Myocyte (in vitro differentiated cells): ENCODE measurements around the gene TOP2B. TPM values are rescaled to one million over a fixed set of nuclear protein-coding genes. Genes with fewer than 3 reads are reported as not detected.
A peak's percentile ranks its signal among the peaks of the same experiment; 100 is the strongest.

ENCODE experiments used
- DNase-seq: peaks from one replicate; pipeline ENCODE4 v3.0.0-alpha.2; 2012; ENCODE audit warnings: low read depth
- total RNA-seq: library from RNA; depleted of rRNA; stranded (reverse); fragments of >200 nt; gene quantifications from 2 replicates; pipeline ENCODE4 v1.2.3, GENCODE V29; 2014

TOP2B gene
- total RNA-seq, 1 donor from 2014 or later = 85.6 TPM

DNA sequence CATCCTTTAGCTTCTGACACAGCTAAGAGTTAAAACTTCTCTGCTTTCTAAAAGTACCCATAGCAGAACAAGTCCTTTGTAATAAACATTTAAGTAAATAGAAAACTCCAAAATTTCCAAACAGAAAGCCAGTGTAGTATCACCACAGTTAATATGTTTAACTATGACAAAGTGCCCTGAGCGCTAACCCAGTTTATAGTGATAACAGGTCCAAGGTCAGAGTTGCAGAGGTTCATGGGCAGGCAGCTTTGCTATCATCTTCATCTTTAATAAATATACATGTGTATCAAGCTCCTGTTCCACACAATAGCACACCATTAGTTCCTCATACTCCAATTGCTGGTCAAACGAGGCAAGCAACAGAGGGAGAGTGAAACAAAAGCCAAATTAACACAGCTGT is 12.4 kb upstream of the TOP2B start:
- DNase-seq = no peak

DNA sequence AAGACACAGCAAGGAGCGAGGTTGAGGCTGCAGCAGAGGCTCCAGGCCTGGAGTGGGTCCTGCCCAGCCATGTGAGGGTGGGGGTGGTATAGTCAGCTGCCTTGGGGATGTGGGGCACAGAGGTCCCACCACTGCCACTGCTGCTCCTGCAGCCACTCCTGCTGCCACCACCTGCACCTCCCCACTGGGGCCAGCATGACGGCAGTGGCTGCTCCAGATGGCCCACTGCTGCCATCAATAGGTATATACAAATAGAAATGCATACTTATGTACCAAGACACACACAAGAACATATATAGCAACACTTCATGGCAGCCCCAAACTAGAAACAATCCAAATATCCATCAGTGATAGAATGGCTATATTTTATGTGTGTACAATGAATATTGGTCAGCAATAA is 10.0 kb upstream of the TOP2B start:
- no peak for DNase-seq

DNA sequence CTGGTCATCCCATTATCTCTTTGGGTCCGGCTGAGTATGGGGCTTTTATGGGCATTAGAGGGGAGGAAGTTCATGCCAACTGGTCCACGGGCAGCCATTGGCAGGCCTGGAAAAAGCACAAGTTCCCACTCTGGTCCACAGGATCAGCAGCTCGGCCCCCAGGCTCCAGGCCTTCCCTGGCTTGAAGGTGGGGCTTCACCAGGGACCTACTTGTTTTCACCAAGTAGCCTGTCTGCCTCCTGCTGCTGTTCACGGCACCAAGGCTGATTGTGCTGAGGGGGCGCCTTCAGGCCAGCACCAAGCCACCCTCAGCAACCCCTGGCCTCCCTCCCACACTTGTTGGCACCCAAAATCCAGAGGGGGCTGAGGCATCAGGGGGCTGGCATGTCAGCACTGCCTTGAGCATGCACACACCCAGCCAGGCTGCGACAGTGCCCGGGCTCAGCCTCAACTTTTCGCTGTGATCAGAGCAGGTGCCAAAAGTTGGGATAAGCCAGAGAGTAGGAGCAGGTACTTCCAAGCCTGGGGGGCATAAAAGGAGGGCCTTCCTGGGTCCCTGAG is 9.1 kb upstream of the TOP2B start:
- no peak for DNase-seq

DNA sequence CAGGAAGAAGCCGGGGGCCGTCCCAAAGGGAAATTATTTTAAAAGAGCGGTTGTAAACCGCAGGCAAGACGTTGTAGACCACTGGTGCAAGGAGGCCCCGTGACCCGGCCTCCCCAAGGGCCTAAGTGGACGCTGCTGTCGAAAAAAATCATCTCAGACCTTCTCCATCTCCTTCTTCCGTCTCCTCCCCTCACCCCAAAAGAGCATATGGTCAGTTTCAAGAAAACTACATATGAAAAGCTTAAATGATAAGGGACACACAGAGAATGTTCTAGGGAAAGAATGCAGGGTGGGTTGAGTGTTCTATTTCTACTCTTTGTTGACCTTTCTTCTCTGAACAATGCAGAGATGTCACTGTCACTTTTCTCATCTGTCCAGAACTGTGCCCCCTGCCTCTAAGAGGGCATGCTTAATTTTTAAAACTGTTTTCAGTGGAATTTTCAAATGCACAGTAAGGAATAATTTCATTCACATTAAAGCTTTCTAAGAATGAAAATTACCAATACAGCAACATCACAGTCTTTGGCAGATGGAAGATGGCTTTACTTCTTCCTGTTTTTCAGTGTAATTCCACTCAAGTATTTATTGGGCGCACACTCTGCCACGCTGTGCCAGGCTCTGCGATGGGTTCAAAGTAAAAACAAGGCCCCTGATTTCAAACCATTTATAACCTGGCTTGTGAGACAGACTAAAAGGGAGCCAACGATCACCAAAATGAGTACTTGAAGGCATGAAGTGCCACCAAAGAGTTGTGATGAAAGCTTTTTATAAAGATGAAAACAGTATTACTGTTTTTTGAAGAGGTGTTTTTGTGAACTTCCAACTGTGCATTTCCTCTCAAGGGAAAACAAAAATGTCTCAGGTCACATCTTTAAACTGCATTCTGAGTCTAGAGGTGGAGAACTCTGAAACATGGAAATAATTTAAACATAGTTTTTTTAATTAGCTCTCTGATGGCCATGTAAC is 891 bp upstream of the TOP2B start:
- no peak for DNase-seq

DNA sequence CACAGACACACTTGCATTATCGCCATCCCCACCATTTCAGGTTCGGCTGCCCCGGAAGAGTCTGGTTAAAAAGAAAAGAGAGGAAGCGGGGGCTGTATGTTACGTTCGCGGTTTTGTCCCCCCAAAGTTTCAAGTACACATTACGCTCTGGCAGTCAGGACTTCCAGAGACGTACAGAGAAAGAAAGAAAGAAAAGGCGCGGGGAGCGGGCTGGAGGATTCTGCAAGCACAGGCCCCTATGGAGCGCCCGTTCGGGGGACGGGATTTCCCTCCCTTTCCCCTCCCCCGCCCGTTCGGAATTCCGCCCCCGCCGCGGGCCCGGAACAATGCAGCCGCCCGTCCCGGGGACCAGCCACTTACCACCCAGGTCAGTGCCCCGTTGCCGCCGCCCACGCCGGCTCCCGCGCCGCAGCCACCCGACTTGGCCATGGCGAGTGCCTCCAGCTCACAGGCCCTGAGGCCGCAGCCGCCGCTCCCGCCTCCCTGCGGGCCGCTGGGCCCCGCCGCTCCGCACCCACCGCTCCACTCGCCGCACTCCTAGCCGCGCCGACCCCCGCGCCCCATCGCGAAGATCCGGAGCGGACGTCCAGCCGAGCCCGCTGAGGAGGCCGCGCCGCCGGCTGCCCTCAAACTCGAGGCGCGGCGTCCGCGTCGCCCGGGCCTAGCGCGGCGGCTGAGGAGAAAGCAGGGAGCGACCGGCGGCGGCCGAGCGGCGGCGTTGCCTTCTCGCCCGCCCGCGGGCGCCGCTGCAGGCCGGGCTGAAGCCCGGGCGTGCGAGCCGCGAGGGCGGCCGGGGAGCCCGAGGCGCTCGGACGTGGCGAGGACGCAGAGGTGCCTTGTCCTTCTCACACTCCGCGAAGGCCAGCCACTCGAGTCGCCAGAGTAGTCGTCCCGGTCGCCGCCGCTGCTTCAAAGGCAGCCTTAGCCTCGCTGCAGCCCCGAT is 567 bp downstream of the TOP2B start:
- peak; percentile 63 for DNase-seq

DNA sequence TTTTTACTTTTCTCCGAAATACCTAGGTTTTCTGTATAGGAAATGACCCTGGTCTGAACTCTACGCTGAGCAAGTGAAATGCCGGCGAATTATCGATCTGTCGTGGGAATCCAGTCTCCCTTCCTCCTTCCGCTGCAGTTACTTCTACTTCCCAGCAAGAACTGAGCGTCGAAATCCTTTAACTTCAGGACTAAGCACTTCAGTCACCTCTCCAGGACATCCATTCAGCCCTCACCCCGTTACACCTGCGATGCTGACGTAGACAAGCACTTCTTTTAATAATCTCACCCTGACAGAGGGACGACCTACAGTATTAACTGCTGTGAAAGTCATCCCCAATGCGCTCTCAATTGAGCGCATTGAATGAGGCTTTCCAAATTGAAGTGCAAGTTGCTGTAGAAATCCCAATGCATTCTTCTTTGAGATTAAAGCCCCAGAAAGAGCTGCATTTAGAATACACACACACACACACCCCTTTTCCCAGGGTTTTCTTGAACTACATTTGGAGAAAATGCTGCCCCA is 1.3 kb downstream of the TOP2B start:
- DNase-seq = peak; percentile 17

DNA sequence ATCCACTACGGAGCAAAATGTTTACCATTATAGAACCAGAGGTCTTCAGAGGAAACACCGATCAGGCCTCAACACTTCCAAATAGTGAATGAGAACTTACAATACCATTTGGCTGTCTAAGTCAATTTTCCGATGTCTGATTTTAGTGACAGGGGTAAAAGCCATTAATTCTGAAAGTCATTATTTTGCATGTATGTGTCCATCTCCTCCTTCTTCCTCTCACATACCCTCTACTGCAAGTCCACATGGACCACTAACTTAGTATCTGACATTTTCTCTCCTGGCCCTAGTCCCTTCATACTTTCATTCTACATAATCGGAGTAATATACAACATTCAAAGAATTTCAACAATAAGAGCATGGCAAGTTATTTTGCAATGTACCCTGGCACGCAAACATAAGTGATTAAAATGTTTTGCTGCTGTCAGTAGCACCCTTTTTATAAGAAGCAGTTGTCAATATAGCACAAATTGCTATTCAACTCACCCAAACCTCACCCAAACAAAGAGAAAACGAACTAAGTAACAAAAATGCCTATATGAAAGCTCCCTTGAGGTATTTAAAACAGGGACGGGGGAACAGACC is 1.9 kb downstream of the TOP2B start:
- DNase-seq = no peak

DNA sequence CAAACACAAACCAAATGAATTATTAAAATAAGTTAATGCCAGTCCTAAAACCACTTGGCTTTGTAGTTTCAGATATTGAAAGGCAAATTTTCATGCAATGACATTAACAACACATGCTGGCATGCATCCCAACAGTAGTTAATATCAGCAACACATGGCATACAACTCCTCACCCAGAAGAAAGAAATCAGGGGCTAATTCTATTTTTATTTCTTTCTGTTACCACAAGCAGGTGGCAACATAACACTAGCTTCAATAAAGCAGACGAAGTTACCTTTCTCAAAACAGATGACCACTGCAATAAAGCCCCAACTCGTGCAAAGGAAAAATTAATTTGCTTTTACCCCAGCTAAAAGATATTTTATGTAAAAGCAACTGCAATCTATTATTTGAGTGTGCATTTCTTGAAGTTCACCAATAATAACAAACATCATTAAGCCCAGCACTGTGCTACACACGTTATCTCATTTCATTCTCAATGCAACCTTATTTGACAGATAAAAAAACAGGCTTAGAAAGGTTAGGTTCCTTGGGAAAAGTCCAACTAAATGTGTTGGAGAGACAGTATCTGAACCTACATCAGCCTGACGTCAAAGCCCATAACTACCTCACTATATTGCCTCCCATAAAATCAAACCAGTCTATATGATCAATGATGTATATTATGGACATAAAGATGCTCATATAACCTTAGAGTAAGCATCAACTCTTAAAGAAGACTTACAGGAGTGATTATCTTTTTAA is 2.8 kb downstream of the TOP2B start:
- peak; percentile 66 for DNase-seq

DNA sequence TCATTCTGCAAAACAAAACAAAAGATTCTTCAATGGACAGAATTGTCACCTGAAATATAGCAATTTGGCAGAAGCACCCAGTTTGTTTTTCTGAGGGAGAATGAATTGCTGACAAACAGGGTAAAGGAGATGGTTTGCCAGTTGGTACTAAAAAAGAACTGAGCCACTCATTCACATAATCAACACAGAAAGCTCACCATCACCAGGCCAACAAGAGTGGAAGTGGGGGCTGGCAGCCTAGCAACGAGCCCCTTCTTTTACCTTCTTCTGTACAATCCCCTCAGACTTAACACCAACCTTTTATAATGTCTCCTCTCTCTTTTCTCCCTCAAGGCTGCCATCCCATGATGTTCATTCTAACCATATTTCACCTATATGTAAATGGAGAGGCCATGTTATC is 5.9 kb downstream of the TOP2B start:
- DNase-seq = no peak

DNA sequence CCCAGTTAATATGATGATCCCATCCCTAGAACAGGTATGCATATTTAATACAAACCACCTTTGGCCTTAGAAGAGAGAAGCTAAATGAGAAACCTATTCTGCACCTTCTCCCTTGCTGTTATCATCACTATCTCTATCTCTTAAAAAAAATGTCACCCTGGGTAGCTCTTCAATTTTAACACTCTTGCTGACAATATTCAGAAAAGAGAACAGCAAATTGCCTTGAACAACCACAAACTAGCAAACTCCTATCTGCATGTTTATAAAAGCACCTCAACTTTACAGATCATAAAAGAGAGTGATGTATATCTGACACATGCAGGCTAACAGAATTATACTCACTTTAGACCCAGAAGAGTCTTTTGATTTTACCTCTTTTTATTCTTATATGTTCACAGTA is 7.4 kb downstream of the TOP2B start:
- DNase-seq = no peak

DNA sequence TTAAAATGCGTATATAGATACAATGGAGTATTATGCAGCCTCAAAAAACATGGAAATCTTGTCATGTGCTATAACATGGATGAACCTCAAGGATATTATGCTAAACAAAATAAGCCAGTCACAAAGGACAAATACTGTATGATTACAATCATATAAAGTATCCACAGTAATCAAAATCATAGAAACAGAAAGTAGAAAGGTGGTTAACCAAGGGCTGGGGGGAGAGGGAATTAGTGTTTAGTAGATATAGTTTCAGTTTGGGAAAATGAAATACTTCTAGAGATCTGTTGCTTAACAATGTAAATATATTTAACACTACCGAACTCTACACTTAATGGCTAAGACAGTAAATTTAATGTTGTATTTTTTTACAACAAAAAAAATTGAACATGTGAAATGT is 9.0 kb downstream of the TOP2B start:
- no peak for DNase-seq

DNA sequence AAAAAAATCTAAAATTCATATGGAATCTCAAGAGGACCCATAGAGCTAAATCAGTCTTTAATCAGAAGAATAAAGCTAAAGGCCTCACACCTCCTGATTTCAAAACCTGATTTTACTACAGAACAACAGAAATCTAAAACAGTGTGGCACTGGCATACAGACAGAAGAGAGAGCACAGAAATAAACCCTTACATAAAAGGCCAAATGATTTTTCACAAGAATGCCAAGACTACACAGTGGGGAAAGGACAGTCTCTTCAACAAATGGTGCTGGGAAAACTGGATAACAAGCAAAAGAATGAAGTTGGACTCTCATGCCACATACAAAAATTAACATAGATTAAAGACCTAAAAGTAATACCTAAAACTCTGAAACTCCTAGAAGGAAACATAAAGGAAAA is 10.1 kb downstream of the TOP2B start:
- no peak for DNase-seq

DNA sequence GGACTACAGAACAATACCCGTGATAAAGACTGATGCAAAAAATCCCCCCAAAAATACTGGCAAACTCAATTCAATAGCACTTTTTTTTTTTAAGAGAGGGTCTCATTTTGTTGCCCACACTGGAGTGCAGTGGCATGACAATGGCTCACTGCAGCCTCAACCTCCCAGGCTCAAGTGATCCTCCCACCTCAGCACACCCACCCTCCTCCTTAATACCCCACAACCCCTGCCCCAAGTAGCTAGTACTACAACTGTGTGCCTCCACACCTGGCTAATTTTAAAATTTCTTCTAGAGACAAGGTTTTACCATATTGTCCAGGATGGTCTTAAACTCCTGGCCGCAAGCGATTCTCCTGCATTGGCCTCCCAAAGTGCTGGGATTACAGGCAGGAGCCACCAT is 11.4 kb downstream of the TOP2B start:
- no peak for DNase-seq

DNA sequence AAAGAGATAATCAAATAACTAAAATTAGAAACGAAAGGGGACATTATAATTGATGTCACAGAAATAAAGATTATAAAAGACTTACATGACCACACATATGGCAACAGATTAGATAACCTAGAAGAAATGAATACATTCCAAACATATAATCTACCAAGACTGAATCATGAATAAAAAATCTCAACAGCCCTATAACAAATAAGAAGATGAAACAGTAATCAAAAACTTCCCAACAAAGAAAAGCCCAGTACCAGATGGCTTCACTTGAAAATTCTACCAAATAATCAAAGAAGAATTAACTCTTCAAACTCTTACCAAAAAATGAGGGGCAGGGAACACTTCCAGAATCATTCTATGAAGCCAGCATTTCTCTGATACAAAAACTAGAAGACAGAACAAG is 11.8 kb downstream of the TOP2B start:
- DNase-seq = no peak

DNA sequence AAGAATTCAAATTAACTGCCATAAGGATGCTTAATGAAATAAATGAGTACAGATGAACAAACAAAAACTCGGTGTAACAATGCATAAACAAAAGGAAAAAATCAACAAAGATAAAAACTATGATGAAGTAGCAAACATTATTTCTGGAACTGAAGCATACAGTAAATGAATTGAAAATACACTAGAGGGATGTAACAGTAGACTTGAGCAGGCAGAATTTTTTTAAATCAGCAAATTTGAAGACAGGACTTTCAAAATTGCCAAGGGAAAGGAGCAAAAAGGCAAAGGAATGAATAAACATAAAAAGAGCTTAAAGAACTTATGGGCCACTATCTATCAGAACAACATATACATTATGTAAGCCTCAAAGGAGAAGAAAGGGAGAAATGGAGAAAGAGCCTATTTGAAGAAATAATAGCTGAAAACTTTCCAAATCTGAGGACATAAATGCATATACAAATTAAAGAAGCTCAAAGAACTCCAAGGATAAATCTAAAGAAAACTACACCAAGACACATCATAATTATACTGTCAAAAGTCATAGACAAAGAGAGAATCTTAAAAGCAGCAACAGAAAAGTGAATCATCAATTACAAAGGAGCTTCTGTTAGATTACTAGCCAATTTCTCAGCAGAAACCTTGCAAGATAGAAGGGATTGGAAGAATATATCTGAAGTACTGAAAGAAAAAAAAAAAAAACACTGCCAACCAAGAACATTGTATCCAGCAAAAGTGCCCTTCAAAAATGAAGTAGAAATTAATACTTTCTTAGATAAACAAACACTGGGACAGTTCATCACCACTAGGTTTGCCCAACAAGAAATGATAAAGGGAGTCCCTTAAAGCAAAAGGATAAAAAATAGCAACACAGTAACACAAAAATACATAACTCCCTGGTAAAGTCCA is 15.5 kb downstream of the TOP2B start:
- no peak for DNase-seq

DNA sequence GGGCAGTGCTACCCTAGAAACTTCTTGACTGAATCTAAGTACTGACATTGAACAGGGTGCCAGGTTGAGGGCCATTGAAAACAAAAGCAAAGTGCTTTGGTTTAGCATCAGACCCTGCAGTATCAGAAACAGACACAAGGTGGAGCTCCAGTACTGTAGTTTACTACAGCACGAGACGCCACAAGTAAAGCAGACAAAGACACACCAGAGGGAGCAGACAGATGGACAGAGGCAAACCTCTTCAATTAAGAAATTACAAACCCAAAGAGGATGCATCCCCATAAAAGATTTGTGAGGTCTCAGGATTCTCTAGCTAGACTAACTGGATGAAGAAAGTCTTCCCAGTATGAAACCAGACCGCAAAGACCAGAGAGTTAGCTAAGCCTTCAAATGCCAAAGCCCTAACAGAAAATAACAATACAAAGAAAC is 16.6 kb downstream of the TOP2B start:
- peak; percentile 77 for DNase-seq

DNA sequence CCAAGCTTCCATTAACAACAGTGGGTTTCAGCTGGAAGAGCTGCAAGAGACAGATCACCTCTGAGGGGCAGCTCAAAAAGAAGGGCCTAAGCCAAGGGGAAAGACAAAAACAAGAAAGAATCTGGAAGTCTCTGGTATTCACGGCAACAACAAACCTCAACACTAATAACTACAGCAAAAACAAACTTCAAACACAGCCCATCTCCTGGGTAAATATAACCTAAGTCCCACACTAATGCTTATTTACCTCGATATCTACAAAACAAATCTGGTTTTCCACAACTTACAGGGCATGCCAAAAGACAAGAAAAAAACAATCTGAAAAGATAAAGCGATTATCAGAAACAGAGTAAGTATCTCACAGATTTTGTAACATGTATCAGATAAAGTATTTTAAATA is 29.7 kb downstream of the TOP2B start:
- DNase-seq = no peak

DNA sequence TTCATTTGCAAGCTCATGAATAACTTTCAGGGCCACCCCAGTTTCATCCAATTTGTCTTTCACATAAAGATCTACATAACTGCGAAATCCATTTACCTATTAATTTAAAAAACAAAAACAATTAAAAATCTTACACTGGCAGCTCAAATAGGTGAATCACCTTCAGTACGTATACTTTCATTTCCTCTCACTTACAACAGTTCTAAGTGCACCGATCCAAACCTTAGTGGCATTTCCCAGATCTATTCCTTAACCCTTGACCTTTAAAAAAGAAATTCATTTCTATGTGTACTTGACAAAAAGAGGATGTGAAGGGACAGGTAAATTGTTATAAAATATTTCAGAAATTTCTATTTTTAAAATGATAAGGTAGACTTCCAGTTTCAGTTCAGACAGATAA is 30.8 kb downstream of the TOP2B start:
- no peak for DNase-seq

DNA sequence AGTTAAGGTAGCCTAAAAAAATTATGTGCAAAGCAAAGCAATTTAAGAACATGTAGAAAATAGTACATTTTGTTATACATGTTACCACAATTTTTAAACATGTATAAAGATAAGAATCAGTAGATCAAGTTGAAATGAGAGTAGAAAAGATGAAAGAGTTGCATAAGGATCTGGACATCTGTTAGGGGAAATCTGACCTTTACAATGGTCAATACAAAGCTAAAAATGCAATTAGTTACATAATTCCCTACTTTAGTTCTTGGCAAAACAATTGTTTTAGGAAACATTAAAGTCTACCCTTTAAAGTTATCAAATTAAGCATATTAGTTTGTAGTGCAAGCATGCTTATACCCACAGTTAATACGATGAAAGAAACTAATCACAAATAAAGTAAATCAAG is 32.7 kb downstream of the TOP2B start:
- no peak for DNase-seq
